Measurements from ENCODE around the gene ARL2BP. TPM values are rescaled to one million over a fixed set of nuclear protein-coding genes. Genes with fewer than 3 reads are reported as not detected.

Gene ARL2BP
- total RNA-seq, 1 donor from 2014 or later = 41.5 TPM

GRCh38 chr16:57236022-57236350 lies 9.1 kb upstream of the ARL2BP start:
- Histone ChIP-seq H3K27ac (no peak overlapping the region), H3K4me1 (no peaks in the 10 kb centered on the region), H3K9ac (no peak overlapping the region), H3K27me3 (no peaks in the 10 kb centered on the region), H3K79me2 (ENCODE audit: low read depth) (no peaks in the 10 kb centered on the region), H3K36me3 (peaks cover 33% of the 10 kb centered on the region), H3K4me3 (no peak overlapping the region), H3K9me3 (ENCODE audit: low read depth) (no peaks in the 10 kb centered on the region), H4K20me1 (ENCODE audit: low read depth) (no peaks in the 10 kb centered on the region), H3F3A (ENCODE audit: low read depth) (peaks cover 16% of the 10 kb centered on the region), H2AFZ (replicated peaks) (no peak overlapping the region), H3K4me2 (no peak overlapping the region)
- no peak for DNase-seq (ENCODE audit: low spot score)
- H3K27ac Mint-ChIP-seq = no peak overlapping the region
- no peaks in the 10 kb centered on the region for H3K9me3 Mint-ChIP-seq
- peaks cover 34% of the 10 kb centered on the region for H3K36me3 Mint-ChIP-seq
- H3K27me3 Mint-ChIP-seq (ENCODE audit: insufficient read depth, low read depth) = peaks cover 2% of the 10 kb centered on the region
- H3K4me3 Mint-ChIP-seq = no peak overlapping the region
- H3K4me1 Mint-ChIP-seq = peaks cover 2% of the 10 kb centered on the region
- TF ChIP-seq CTCF (IDR thresholded peaks at IDR 0.05) (no peak), EZH2 (IDR thresholded peaks at IDR 0.05) (no peak), EZH2phosphoT487 (IDR thresholded peaks at IDR 0.05) (no peak)

- H3K27me3 ChIP-seq = no peaks in the 10 kb centered on the region
- Mint-ChIP-seq H3K36me3 (peaks cover 32% of the 10 kb centered on the region), H3K27ac (no peak overlapping the region), H3K27me3 (ENCODE audit: insufficient read depth, low read depth) (peaks cover 2% of the 10 kb centered on the region), H3K9me3 (no peaks in the 10 kb centered on the region), H3K4me1 (peaks cover 2% of the 10 kb centered on the region), H3K4me3 (no peak overlapping the region)
- H3K36me3 ChIP-seq = peaks cover 26% of the 10 kb centered on the region
- TF ChIP-seq EZH2phosphoT487 (IDR thresholded peaks at IDR 0.05) (no peak), CTCF (IDR thresholded peaks at IDR 0.05) (no peak), EZH2 (IDR thresholded peaks at IDR 0.05) (no peak)
- no peak overlapping the region for H3K4me2 ChIP-seq
- no peak for DNase-seq (ENCODE audit: low spot score)
- H3K9ac ChIP-seq = no peak overlapping the region
- H3K4me1 ChIP-seq = no peaks in the 10 kb centered on the region
- no peaks in the 10 kb centered on the region for H3K79me2 ChIP-seq (ENCODE audit: low read depth)
- H3K27ac ChIP-seq = no peak overlapping the region
- no peaks in the 10 kb centered on the region for H4K20me1 ChIP-seq (ENCODE audit: low read depth)
- H3K4me3 ChIP-seq = no peak overlapping the region
- peaks cover 24% of the 10 kb centered on the region for H3F3A ChIP-seq (ENCODE audit: low read depth)
- no peak overlapping the region for H2AFZ ChIP-seq (replicated peaks)
- H3K9me3 ChIP-seq (ENCODE audit: low read depth) = no peaks in the 10 kb centered on the region
Observed at GRCh38 chr16:57238682-57239081, 6.4 kb upstream of the ARL2BP start.

GRCh38 chr16:57239107-57239506 lies 6.0 kb upstream of the ARL2BP start:
- Histone ChIP-seq H3K4me1 (no peaks in the 10 kb centered on the region), H3K4me2 (no peak overlapping the region), H3K36me3 (peaks cover 26% of the 10 kb centered on the region), H3F3A (ENCODE audit: low read depth) (peaks cover 25% of the 10 kb centered on the region), H2AFZ (replicated peaks) (no peak overlapping the region), H3K4me3 (no peak overlapping the region), H3K27me3 (no peaks in the 10 kb centered on the region), H3K9me3 (ENCODE audit: low read depth) (no peaks in the 10 kb centered on the region), H3K27ac (no peak overlapping the region), H3K9ac (no peak overlapping the region), H3K79me2 (ENCODE audit: low read depth) (no peaks in the 10 kb centered on the region), H4K20me1 (ENCODE audit: low read depth) (no peaks in the 10 kb centered on the region)
- peaks cover 2% of the 10 kb centered on the region for H3K4me1 Mint-ChIP-seq
- no peak overlapping the region for H3K27ac Mint-ChIP-seq
- no peaks in the 10 kb centered on the region for H3K9me3 Mint-ChIP-seq
- H3K4me3 Mint-ChIP-seq = no peak overlapping the region
- DNase-seq (ENCODE audit: low spot score) = no peak
- peaks cover 2% of the 10 kb centered on the region for H3K27me3 Mint-ChIP-seq (ENCODE audit: insufficient read depth, low read depth)
- H3K36me3 Mint-ChIP-seq = peaks cover 28% of the 10 kb centered on the region
- TF ChIP-seq CTCF (IDR thresholded peaks at IDR 0.05) = no peak
- no peak for TF ChIP-seq EZH2phosphoT487 (IDR thresholded peaks at IDR 0.05)

GRCh38 chr16:57240851-57241250 lies 4.2 kb upstream of the ARL2BP start:
- H3K4me3 Mint-ChIP-seq = no peak overlapping the region
- TF ChIP-seq EZH2phosphoT487 (IDR thresholded peaks at IDR 0.05) (no peak), EZH2 (IDR thresholded peaks at IDR 0.05) (no peak), CTCF (IDR thresholded peaks at IDR 0.05) (no peak)
- peaks cover 26% of the 10 kb centered on the region for H3K36me3 ChIP-seq

More at GRCh38 chr16:57240851-57241250, 4.2 kb upstream of the ARL2BP start:
- Histone ChIP-seq H3K4me3 (no peak overlapping the region), H3K27ac (no peak overlapping the region), H2AFZ (replicated peaks) (no peak overlapping the region), H4K20me1 (ENCODE audit: low read depth) (no peaks in the 10 kb centered on the region), H3K9me3 (ENCODE audit: low read depth) (no peaks in the 10 kb centered on the region), H3F3A (ENCODE audit: low read depth) (peaks cover 32% of the 10 kb centered on the region), H3K9ac (no peak overlapping the region), H3K79me2 (ENCODE audit: low read depth) (no peaks in the 10 kb centered on the region), H3K4me2 (no peak overlapping the region), H3K4me1 (peaks cover 3% of the 10 kb centered on the region), H3K27me3 (peaks cover 4% of the 10 kb centered on the region)
- no peak overlapping the region for H3K27ac Mint-ChIP-seq
- H3K9me3 Mint-ChIP-seq = no peaks in the 10 kb centered on the region
- H3K4me1 Mint-ChIP-seq = peaks cover 9% of the 10 kb centered on the region
- H3K36me3 Mint-ChIP-seq = peaks cover 16% of the 10 kb centered on the region
- DNase-seq (ENCODE audit: low spot score) = no peak
- peaks cover 2% of the 10 kb centered on the region for H3K27me3 Mint-ChIP-seq (ENCODE audit: insufficient read depth, low read depth)
